KMS-11 (cell line): Measurements from ENCODE around the gene RAB37.

Source experiments
- H2AFZ ChIP-seq: fragments of 200-600 bp; sonication (generic); 2 replicates; pipeline ENCODE4 v1.6.1; 2016; ENCODE audit warnings: antibody characterized with exemption, mixed run types, low read depth
- H3K27ac ChIP-seq: fragments of 200-600 bp; sonication (generic); 2 replicates; pipeline ENCODE4 v1.6.1; 2016; ENCODE audit warnings: mild to moderate bottlenecking, mixed run types
- H3K27me3 ChIP-seq: fragments of 200-600 bp; sonication (generic); 2 replicates; pipeline ENCODE4 v1.6.1; 2017; ENCODE audit warnings: mild to moderate bottlenecking, low read depth, mixed run types, moderate library complexity; ENCODE audit not compliant: insufficient read depth
- H3K36me3 ChIP-seq: fragments of 200-600 bp; sonication (generic); 2 replicates; pipeline ENCODE4 v1.6.1; 2017; ENCODE audit warnings: mild to moderate bottlenecking, mixed run types; ENCODE audit not compliant: insufficient read depth
- H3K4me1 ChIP-seq: fragments of 200-600 bp; sonication (generic); 2 replicates; pipeline ENCODE4 v1.6.1; 2016; ENCODE audit warnings: mild to moderate bottlenecking, low read depth, mixed run types; ENCODE audit not compliant: poor library complexity, severe bottlenecking
- H3K4me2 ChIP-seq: fragments of 200-600 bp; sonication (generic); 2 replicates; pipeline ENCODE4 v1.7.0; 2016; ENCODE audit warnings: mild to moderate bottlenecking, mixed run types
- H3K4me3 ChIP-seq: fragments of 200-600 bp; sonication (generic); IDR thresholded peaks from 2 replicates; pipeline ENCODE4 v1.6.1; 2017; ENCODE audit warnings: low read depth, low read length, mixed read lengths; ENCODE audit not compliant: insufficient read depth
- H3K79me2 ChIP-seq: fragments of 200-600 bp; sonication (generic); 2 replicates; pipeline ENCODE4 v1.6.1; 2016; ENCODE audit warnings: low read depth, mixed run types; ENCODE audit not compliant: insufficient read depth
- H3K9ac ChIP-seq: fragments of 200-600 bp; sonication (generic); 2 replicates; pipeline ENCODE4 v1.6.1; 2016; ENCODE audit warnings: mild to moderate bottlenecking, mixed run types
- H4K20me1 ChIP-seq: fragments of 200-600 bp; sonication (generic); 2 replicates; pipeline ENCODE4 v1.6.1; 2016; ENCODE audit warnings: mild to moderate bottlenecking, mixed run types; ENCODE audit not compliant: insufficient read depth
- CTCF ChIP-seq: fragments of 200-600 bp; sonication (generic); conservative IDR thresholded peaks from 2 replicates; pipeline ENCODE4 v1.6.1; 2017; ENCODE audit warnings: low read depth, mild to moderate bottlenecking, antibody characterized with exemption, low read length, moderate library complexity, mixed read lengths

RAB37 gene

GRCh38 chr17:74785096-74785980 is 48.3 kb downstream of the RAB37 start:
- no peak overlapping the region for H3K9ac ChIP-seq

DNA sequence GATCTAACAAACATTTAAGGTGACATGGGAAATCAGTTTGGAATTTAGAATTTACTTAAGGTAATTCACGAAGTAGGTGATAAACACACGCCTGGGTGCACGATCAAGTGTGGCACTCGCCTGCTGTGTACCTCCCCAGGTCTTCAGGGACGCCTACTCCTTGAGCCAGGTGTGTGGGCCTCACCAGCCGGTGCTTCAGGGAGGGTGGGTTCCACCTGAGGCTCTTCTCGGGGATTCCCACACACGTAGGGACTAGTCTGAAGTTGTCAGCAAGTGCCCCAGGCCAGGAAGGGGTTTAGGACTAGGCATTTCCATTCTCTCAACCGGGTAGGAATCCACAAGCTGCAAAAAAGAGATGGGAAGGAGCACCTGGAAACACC is 48.9 kb downstream of the RAB37 start:
- no peak overlapping the region for H3K9ac ChIP-seq
- no peak overlapping the region for H3K4me3 ChIP-seq
- H3K4me2 ChIP-seq = no peak overlapping the region
- no peaks in the 10 kb centered on the region for H3K27me3 ChIP-seq
- H2AFZ ChIP-seq = no peak overlapping the region
- peaks cover 5% of the 10 kb centered on the region for H3K4me1 ChIP-seq
- H3K27ac ChIP-seq = no peak overlapping the region
- no peaks in the 10 kb centered on the region for H3K36me3 ChIP-seq
- no peak for TF ChIP-seq CTCF
- no peaks in the 10 kb centered on the region for H3K79me2 ChIP-seq
- H4K20me1 ChIP-seq = no peaks in the 10 kb centered on the region

More at GRCh38 chr17:74785096-74785980, 48.3 kb downstream of the RAB37 start:
- Histone ChIP-seq H3K27ac (no peak overlapping the region), H3K27me3 (no peaks in the 10 kb centered on the region), H3K4me2 (no peak overlapping the region), H4K20me1 (no peaks in the 10 kb centered on the region), H3K79me2 (no peaks in the 10 kb centered on the region), H2AFZ (no peak overlapping the region), H3K36me3 (no peaks in the 10 kb centered on the region), H3K4me1 (peaks cover 11% of the 10 kb centered on the region), H3K4me3 (no peak overlapping the region)
- TF ChIP-seq CTCF = no peak

DNA sequence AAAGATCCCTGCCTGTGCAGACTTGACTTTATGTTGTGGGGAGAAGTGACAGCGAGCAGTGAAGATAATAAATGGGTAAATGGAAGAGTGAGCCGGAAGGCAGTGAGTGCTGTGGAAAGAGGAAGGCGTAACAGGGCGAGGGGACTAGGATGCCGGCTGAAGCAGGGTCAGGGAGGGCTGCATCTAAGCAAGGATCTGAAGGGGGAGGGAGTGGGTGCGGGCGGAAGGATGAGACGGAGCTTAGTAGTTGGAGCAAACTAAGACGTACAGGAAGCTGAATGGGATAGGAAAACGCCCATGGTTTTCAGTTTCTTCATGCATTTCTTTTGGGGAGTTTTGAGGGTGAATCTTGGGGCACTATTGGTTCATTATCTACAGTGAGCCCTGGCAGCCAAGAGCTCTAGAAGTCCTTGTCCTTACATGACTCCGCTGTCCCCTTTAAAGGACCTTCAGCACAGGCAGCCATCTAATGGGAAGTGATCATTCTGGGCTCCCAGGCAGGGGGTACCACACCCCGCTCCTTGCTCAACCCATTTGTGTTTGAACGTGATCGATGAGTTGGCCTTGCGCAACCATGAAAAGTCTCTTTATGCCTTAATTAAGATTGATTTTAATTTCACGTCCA is 49.5 kb downstream of the RAB37 start:
- no peak for TF ChIP-seq CTCF
- peaks cover 4% of the 10 kb centered on the region for H3K4me1 ChIP-seq
- no peak overlapping the region for H2AFZ ChIP-seq
- H4K20me1 ChIP-seq = no peaks in the 10 kb centered on the region
- no peaks in the 10 kb centered on the region for H3K27me3 ChIP-seq
- H3K79me2 ChIP-seq = no peaks in the 10 kb centered on the region
- H3K27ac ChIP-seq = no peak overlapping the region
- H3K9ac ChIP-seq = no peak overlapping the region
- no peak overlapping the region for H3K4me3 ChIP-seq
- H3K4me2 ChIP-seq = no peak overlapping the region
- no peaks in the 10 kb centered on the region for H3K36me3 ChIP-seq

GRCh38 chr17:74790161-74791058 is 53.4 kb downstream of the RAB37 start:
- H3K79me2 ChIP-seq = no peaks in the 10 kb centered on the region
- H3K9ac ChIP-seq = no peak overlapping the region
- H3K4me3 ChIP-seq = no peak overlapping the region
- no peaks in the 10 kb centered on the region for H4K20me1 ChIP-seq
- H3K27ac ChIP-seq = no peak overlapping the region
- H3K27me3 ChIP-seq = no peaks in the 10 kb centered on the region
- TF ChIP-seq CTCF = no peak
- no peaks in the 10 kb centered on the region for H3K36me3 ChIP-seq
- H3K4me2 ChIP-seq = no peak overlapping the region
- H3K4me1 ChIP-seq = peaks cover 5% of the 10 kb centered on the region
- H2AFZ ChIP-seq = no peak overlapping the region
